ENCODE results near the gene LRRC2.

LRRC2 gene

GRCh38 chr3:46584598-46585467 is 18.7 kb upstream of the LRRC2 start:
- ATAC-seq (ENCODE audit: insufficient read depth, low read depth): no peak
- H4K20me1 ChIP-seq (ENCODE audit: insufficient read depth, low read length): no peaks in the 10 kb centered on the region
- no peaks in the 10 kb centered on the region for H3K79me2 ChIP-seq (ENCODE audit: insufficient read depth, low read length)
- DNase-seq: no peak
- TF ChIP-seq CTCF (IDR thresholded peaks at IDR 0.05; ENCODE audit: borderline replicate concordance, extremely low read depth, low read length, poor library complexity, severe bottlenecking) (no peak), EZH2 (IDR thresholded peaks at IDR 0.05; ENCODE audit: borderline replicate concordance, low read depth, low read length, severe bottlenecking) (no peak)
- H3K36me3 ChIP-seq (ENCODE audit: insufficient read depth, low read length): no peaks in the 10 kb centered on the region
- H3K9me3 ChIP-seq (ENCODE audit: insufficient read depth, low read length, severe bottlenecking): no peaks in the 10 kb centered on the region
- peaks cover 45% of the 10 kb centered on the region for H3K4me1 ChIP-seq (ENCODE audit: insufficient read depth, low read length)
- H3K9ac ChIP-seq (ENCODE audit: low read depth, low read length): no peak overlapping the region
- H3K4me2 ChIP-seq (ENCODE audit: insufficient read depth, low read length): no peak overlapping the region
- peak overlapping the region; percentile 72 for H3K27ac ChIP-seq (ENCODE audit: low read length)
- H3K27me3 ChIP-seq (ENCODE audit: insufficient read depth, low read length, poor library complexity): no peaks in the 10 kb centered on the region
- no peak overlapping the region for H3K4me3 ChIP-seq (ENCODE audit: low read depth in 1 of 2, low read length in 2 of 2)
- H2AFZ ChIP-seq (ENCODE audit: low read depth, low read length): peak overlapping the region; percentile 24; the same call in 1 of the 2 replicates

DNA sequence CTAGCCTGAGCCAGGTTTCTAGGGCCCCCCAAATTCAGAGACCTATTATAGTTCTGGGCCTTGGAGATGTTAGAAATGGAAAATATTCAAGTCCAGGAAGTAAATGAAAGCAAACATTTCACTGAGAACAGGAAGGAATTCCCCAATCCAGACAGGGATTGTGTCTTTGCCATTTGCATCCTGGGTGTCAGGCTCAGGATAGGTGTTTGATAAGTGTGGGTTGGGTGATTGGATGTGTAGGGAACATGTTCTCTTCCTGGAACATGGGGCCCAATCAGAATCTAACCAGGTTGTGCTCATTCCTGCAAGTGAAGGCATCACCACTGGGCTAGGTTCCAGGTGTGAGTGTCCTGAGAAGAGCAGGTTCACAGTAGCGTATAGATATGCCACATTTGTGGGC is 14.6 kb upstream of the LRRC2 start:
- no peak overlapping the region for H2AFZ ChIP-seq (ENCODE audit: low read depth, low read length)
- peaks cover 24% of the 10 kb centered on the region for H3K4me1 ChIP-seq (ENCODE audit: insufficient read depth, low read length)
- TF ChIP-seq EZH2 (IDR thresholded peaks at IDR 0.05; ENCODE audit: borderline replicate concordance, low read depth, low read length, severe bottlenecking) (no peak), CTCF (IDR thresholded peaks at IDR 0.05; ENCODE audit: borderline replicate concordance, extremely low read depth, low read length, poor library complexity, severe bottlenecking) (no peak)
- H3K79me2 ChIP-seq (ENCODE audit: insufficient read depth, low read length): no peaks in the 10 kb centered on the region
- H3K9me3 ChIP-seq (ENCODE audit: insufficient read depth, low read length, severe bottlenecking): no peaks in the 10 kb centered on the region
- H3K9ac ChIP-seq (ENCODE audit: low read depth, low read length): no peak overlapping the region
- DNase-seq: no peak
- H3K36me3 ChIP-seq (ENCODE audit: insufficient read depth, low read length): no peaks in the 10 kb centered on the region
- H3K4me3 ChIP-seq (ENCODE audit: low read depth in 1 of 2, low read length in 2 of 2): no peak overlapping the region
- no peak for ATAC-seq (ENCODE audit: insufficient read depth, low read depth)
- no peaks in the 10 kb centered on the region for H3K27me3 ChIP-seq (ENCODE audit: insufficient read depth, low read length, poor library complexity)
- H3K4me2 ChIP-seq (ENCODE audit: insufficient read depth, low read length): no peak overlapping the region
- H3K27ac ChIP-seq (ENCODE audit: low read length): no peak overlapping the region
- H4K20me1 ChIP-seq (ENCODE audit: insufficient read depth, low read length): no peaks in the 10 kb centered on the region

DNA sequence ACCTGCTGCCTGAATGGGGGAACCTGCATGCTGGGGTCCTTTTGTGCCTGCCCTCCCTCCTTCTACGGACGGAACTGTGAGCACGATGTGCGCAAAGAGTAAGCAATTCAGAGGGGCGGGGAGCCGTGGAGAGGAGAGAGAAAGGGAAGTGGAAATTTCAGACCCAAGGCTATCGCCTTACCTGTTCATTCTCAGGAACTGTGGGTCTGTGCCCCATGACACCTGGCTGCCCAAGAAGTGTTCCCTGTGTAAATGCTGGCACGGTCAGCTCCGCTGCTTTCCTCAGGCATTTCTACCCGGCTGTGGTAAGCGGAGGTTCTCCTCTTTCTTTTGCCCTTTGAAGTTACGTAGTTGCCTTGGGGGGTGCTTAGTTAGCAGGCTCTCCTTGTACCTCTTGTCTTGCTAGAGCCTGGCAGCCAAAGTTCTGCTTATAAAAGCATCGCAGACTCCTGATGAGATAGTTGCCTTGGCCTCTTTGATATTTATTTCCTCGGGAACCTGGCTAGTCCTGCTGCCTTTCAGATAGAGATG is 13.7 kb upstream of the LRRC2 start:
- ATAC-seq (ENCODE audit: insufficient read depth, low read depth) (no peak), DNase-seq (peak; percentile 1)
- no peaks in the 10 kb centered on the region for H3K27me3 ChIP-seq (ENCODE audit: insufficient read depth, low read length, poor library complexity)
- H3K4me3 ChIP-seq (ENCODE audit: low read depth in 1 of 2, low read length in 2 of 2): no peak overlapping the region
- H3K4me1 ChIP-seq (ENCODE audit: insufficient read depth, low read length): peaks cover 16% of the 10 kb centered on the region
- H3K36me3 ChIP-seq (ENCODE audit: insufficient read depth, low read length): no peaks in the 10 kb centered on the region
- no peaks in the 10 kb centered on the region for H3K79me2 ChIP-seq (ENCODE audit: insufficient read depth, low read length)
- no peak overlapping the region for H3K4me2 ChIP-seq (ENCODE audit: insufficient read depth, low read length)
- TF ChIP-seq EZH2 (IDR thresholded peaks at IDR 0.05; ENCODE audit: borderline replicate concordance, low read depth, low read length, severe bottlenecking) (no peak), CTCF (IDR thresholded peaks at IDR 0.05; ENCODE audit: borderline replicate concordance, extremely low read depth, low read length, poor library complexity, severe bottlenecking) (no peak)
- H3K27ac ChIP-seq (ENCODE audit: low read length): no peak overlapping the region
- no peak overlapping the region for H3K9ac ChIP-seq (ENCODE audit: low read depth, low read length)
- H2AFZ ChIP-seq (ENCODE audit: low read depth, low read length): no peak overlapping the region
- no peaks in the 10 kb centered on the region for H4K20me1 ChIP-seq (ENCODE audit: insufficient read depth, low read length)
- H3K9me3 ChIP-seq (ENCODE audit: insufficient read depth, low read length, severe bottlenecking): no peaks in the 10 kb centered on the region

Measured in DND-41 (cell line).